Natural killer cell treated with Interleukin-12 subunit alpha and Interleukin-12 subunit beta and Interleukin-15 and Interleukin-18, amount 100 ng/mL, for 72 hours (primary cell): ENCODE data around the gene HPSE2. TPM values are rescaled to one million over a fixed set of nuclear protein-coding genes. Genes with fewer than 3 reads are reported as not detected.
"Not testable (repeated sequence)": the region's sequence is repeated elsewhere in the genome, so short reads cannot be mapped to it uniquely, and the experiment has no call there.

Experiments used
- ATAC-seq, 2 donors: fragments of 150-1000 bp; cut with Tn5 transposase in 1 of 2; sonication (Bioruptor Pico), chemical (Tn5 transposase) in 1 of 2; 2 replicates each; pipeline ENCODE4 v1.10.0; 2021
- DNase-seq: peaks from one replicate; pipeline ENCODE4 v3.0.0; 2022; ENCODE audit warnings: low spot score
- H3K27ac Mint-ChIP-seq, 2 donors: 1 replicate in 1 of 2; 2 replicates in 1 of 2; pipeline ENCODE4 v1.8.0; 2022; ENCODE audit warnings: mixed read lengths in 2 of 2, mild to moderate bottlenecking in 1 of 2, moderate library complexity in 1 of 2
- H3K27me3 Mint-ChIP-seq, 2 donors: 1 replicate in 1 of 2; 2 replicates in 1 of 2; pipeline ENCODE4 v1.8.0; 2022; ENCODE audit warnings: mixed read lengths in 2 of 2
- H3K36me3 Mint-ChIP-seq: one replicate; pipeline ENCODE4 v1.8.0; 2022; ENCODE audit warnings: mixed read lengths
- H3K4me1 Mint-ChIP-seq, 2 donors: 1 replicate in 1 of 2; 2 replicates in 1 of 2; pipeline ENCODE4 v1.8.0; 2022; ENCODE audit warnings: low read depth in 2 of 2, mixed read lengths in 2 of 2, mild to moderate bottlenecking in 1 of 2
- H3K4me3 Mint-ChIP-seq: one replicate; pipeline ENCODE4 v1.8.0; 2022; ENCODE audit warnings: mixed read lengths
- H3K9me3 Mint-ChIP-seq: 2 replicates; pipeline ENCODE4 v1.8.0; 2022; ENCODE audit warnings: mixed read lengths
- total RNA-seq, 2 donors: library from RNA; stranded (reverse); gene quantifications; one replicate each; pipeline ENCODE4 v1.2.3, GENCODE V29; 2022

HPSE2 gene
- total RNA-seq, 2 donors from 2014 or later: not detected

DNA sequence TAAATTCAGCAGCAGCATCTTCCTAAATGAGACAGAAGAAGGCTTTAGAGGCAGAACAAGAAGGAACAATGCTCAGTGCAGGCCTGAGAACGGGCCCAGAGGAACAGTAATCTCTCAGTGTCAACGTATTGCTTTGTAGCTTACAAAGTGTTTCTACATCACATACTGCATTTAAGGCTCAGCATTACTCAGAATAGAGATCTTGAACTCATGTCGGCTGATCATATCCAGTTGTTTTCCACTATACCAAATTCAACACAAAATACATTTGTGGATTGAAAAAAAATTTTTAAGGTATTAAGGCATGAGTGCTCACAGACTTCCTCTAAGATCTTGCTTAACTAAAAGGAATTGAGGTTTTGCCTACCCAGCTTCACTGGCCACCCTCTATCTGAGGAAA, 325.1 kb downstream of the HPSE2 start:
- DNase-seq (no peak), ATAC-seq (no peak)
- no peak overlapping the region for H3K4me3 Mint-ChIP-seq
- no peaks in the 10 kb centered on the region for H3K27me3 Mint-ChIP-seq
- H3K9me3 Mint-ChIP-seq: peaks cover 3% of the 10 kb centered on the region
- H3K4me1 Mint-ChIP-seq: no peaks in the 10 kb centered on the region
- no peak overlapping the region for H3K27ac Mint-ChIP-seq
- H3K36me3 Mint-ChIP-seq: no peaks in the 10 kb centered on the region

DNA sequence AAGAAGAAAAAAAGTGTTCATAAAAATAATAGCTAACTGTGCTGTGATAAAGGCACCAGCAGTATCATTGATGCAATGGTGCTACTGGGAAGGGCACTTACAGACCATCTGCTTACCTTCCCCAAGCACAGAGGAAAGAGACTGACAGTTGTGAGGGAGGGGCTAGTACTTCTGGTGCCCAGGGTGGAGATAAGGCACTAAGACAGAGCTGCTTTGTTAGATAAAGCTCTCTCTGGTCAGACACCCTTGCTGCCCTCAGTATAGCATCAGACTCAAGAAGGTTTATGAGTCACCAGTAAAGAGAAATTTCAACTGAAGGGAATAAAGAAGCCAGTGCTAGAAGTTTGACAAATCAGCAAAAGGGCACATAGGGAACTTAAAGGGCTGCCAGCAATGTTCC, 325.6 kb downstream of the HPSE2 start:
- Mint-ChIP-seq H3K4me3 (no peak overlapping the region), H3K27me3 (no peaks in the 10 kb centered on the region), H3K27ac (no peak overlapping the region), H3K9me3 (peaks cover 3% of the 10 kb centered on the region), H3K4me1 (no peaks in the 10 kb centered on the region), H3K36me3 (no peaks in the 10 kb centered on the region)
- ATAC-seq: no peak
- DNase-seq: no peak

DNA sequence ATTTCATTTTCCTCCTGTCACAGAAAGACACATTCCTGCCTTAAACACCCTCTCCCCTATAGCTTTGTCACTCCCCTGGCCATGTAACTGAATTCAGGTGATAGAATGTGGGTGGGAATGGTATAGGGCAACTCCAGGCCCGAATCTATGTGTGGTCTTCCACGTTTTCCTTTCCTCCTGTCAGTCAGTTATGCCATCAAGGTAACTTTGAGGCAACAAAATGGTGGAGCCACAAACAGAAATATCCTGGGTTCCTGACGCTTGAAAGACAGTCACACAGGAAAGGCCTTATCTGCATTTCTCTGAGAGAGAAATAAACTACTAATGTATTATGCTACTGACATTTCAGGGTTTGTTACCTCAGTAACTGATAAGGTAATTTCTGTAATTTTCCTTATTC, 326.8 kb downstream of the HPSE2 start:
- H3K36me3 Mint-ChIP-seq: no peaks in the 10 kb centered on the region
- no peak overlapping the region for H3K27ac Mint-ChIP-seq
- no peak for DNase-seq
- peaks cover 3% of the 10 kb centered on the region for H3K9me3 Mint-ChIP-seq
- H3K4me1 Mint-ChIP-seq: no peaks in the 10 kb centered on the region
- H3K4me3 Mint-ChIP-seq: no peak overlapping the region
- H3K27me3 Mint-ChIP-seq: no peaks in the 10 kb centered on the region
- ATAC-seq: no peak

DNA sequence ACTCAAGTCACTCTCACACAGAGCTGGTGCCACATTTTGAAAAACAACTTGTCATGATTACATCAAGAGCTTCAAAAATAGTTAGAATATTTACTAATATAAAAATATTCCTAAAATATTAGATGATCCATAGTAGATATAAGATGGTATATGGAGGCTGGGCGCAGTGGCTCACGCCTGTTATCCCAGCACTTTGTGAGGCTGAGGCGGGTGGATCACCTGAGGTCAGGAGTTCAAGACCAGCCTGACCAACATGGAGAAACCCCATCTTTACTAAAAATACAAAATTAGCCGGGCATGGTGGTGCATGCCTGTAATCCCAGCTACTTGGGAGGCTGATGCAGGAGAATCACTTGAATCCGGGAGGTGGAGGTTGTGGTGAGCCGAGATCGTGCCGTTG, 327.4 kb downstream of the HPSE2 start:
- not testable (repeated sequence) for H3K27me3 Mint-ChIP-seq, H3K9me3 Mint-ChIP-seq, H3K4me3 Mint-ChIP-seq, H3K36me3 Mint-ChIP-seq, DNase-seq, H3K4me1 Mint-ChIP-seq, ATAC-seq, H3K27ac Mint-ChIP-seq

DNA sequence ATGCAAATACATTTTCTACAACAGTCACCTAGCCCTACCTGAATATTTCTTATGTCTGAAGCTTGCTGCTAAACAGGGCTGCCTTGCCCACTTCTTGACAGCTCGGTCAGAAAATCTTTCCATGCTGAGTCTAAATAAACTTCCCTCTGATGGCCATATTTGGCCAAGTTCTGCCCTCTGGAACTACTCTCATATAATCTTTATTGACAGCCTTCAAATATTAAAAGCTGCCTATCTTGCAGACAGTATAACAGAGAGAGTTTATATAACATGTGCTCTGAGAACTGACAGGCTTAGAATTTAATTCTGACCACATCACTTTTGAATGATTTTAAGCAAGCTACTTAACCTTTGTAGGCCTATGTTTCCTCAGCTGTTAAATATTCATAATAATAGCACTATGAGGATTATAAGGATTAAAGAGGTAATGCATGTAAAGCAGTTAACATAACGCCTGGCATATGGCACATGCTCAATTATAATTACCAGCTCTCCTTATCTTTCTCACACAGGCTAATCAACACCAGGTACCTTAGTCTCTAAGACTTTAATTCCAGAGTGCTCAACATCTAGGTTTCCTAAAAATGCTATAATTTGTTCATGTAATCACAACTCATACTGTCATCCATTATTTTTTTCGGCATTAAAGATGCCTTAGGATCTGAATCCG, 334.1 kb downstream of the HPSE2 start:
- H3K4me1 Mint-ChIP-seq: no peaks in the 10 kb centered on the region
- no peaks in the 10 kb centered on the region for H3K36me3 Mint-ChIP-seq
- peaks cover 0 to 6% of the 10 kb centered on the region in 2 donors for H3K27me3 Mint-ChIP-seq
- no peaks in the 10 kb centered on the region for H3K9me3 Mint-ChIP-seq
- no peak overlapping the region for H3K4me3 Mint-ChIP-seq
- no peak for DNase-seq
- H3K27ac Mint-ChIP-seq: no peak overlapping the region
- ATAC-seq: no peak

DNA sequence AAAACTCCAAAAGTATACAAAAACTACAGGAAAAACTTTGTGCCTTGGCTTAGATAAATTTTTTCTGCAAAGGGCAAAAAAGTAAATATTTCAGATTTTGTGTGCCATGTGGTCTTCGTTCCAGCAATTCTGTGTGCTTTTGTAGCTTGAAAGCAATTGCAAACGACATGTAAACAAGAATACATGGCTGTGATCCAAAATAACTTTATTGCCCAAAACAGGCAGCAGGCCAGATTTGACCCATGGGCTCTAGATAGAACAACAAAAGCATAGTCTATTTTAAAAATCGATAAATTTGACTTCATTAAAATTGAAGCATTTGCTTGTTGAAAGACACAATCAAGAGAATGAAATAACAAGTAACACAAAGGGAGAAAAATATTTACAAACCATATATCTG, 336.6 kb downstream of the HPSE2 start:
- H3K27me3 Mint-ChIP-seq: peaks cover 0 to 6% of the 10 kb centered on the region in 2 donors
- no peak for DNase-seq
- peaks cover 6% of the 10 kb centered on the region for H3K9me3 Mint-ChIP-seq
- H3K36me3 Mint-ChIP-seq: no peaks in the 10 kb centered on the region
- no peaks in the 10 kb centered on the region for H3K4me1 Mint-ChIP-seq
- H3K27ac Mint-ChIP-seq: no peak overlapping the region
- no peak overlapping the region for H3K4me3 Mint-ChIP-seq
- no peak for ATAC-seq

DNA sequence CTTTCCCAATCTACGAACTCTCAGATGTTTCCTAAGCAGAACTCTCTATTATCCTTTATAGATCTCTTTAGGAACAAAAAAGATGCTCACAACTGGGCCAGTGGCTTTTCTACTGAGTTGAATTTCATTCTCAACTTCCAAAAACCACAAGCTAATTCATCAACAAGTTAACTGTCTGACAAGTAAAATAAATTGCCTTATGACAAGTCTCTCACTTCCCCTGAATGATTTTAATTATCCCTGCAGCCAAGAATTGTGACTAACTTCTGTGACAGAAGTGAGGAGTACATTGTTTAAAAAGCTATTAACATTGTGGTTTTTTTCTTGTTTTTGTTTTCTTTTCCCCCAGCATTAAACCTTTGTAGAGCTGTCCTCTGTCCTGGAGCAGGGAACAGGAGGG, 343.1 kb downstream of the HPSE2 start:
- Mint-ChIP-seq H3K4me3 (no peak overlapping the region), H3K36me3 (no peaks in the 10 kb centered on the region), H3K27me3 (no peaks in the 10 kb centered on the region), H3K27ac (no peak overlapping the region), H3K9me3 (peaks cover 6% of the 10 kb centered on the region), H3K4me1 (no peaks in the 10 kb centered on the region)
- DNase-seq (no peak), ATAC-seq (no peak)

DNA sequence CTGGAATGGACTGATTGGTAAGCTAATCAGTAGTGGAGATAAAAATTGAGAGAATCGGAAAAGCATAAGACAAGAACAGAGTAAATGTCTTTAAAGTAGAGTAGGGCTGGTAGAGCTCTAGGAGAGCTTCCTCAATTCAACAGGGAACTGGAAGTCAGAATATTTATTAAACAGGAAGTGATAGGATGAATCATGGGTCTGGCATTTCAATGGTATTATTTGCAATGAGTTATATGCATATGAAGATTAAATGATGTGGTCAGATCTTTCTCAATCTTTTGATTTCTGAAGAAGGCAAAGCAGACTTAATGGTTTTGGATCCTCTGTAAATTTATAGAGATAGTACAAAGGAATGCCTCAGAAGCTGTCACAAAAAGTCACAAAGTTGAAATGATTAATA, 349.0 kb downstream of the HPSE2 start:
- Mint-ChIP-seq H3K4me1 (no peaks in the 10 kb centered on the region), H3K27ac (no peak overlapping the region), H3K36me3 (no peaks in the 10 kb centered on the region), H3K4me3 (no peak overlapping the region), H3K9me3 (peaks cover 7% of the 10 kb centered on the region), H3K27me3 (no peaks in the 10 kb centered on the region)
- ATAC-seq (no peak), DNase-seq (no peak)

DNA sequence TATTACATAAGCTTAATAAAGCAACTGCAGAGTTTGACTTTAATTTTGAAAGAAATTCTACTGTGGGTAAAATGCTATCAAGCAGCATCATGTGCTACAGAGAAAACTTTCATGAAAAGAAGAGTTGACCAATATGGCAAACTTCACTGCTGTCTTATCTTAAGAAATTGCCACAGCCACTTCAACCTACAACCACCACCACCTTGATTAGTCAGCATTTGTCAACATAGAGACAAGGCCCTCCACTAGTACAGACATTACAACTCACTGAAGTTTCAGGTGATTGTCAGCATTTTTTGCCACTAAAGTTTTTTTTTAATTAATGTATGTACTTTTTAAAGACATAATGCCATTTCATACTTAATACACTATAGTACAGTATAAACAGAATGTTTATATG, 350.3 kb downstream of the HPSE2 start:
- ATAC-seq (no peak), DNase-seq (no peak)
- H3K27me3 Mint-ChIP-seq: no peaks in the 10 kb centered on the region
- H3K4me3 Mint-ChIP-seq: no peak overlapping the region
- no peak overlapping the region for H3K27ac Mint-ChIP-seq
- peaks cover 7% of the 10 kb centered on the region for H3K9me3 Mint-ChIP-seq
- H3K4me1 Mint-ChIP-seq: no peaks in the 10 kb centered on the region
- no peaks in the 10 kb centered on the region for H3K36me3 Mint-ChIP-seq

DNA sequence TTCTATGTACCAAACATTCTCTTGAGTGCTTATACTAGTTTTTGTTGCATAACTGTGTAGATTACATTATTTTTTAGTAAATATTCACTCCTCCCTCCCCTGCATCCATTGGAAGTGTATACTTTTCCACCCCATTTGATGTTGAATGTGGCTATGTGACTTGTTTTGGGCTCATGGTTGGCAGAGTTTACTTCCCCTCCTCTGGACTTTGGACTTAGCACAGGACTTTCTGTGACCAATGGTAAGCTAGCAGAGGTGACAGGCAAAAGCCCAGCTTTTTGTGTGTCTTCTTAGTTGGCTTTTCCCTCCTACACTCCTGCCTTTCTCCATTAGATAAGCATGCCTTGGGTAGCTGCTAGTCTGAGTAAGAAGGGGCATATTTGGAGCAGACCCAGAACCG, 353.9 kb downstream of the HPSE2 start:
- DNase-seq (no peak), ATAC-seq (no peak)
- Mint-ChIP-seq H3K4me1 (no peaks in the 10 kb centered on the region), H3K27me3 (peaks cover 0 to 8% of the 10 kb centered on the region in 2 donors), H3K27ac (no peak overlapping the region), H3K9me3 (peaks cover 10% of the 10 kb centered on the region), H3K4me3 (no peak overlapping the region), H3K36me3 (no peaks in the 10 kb centered on the region)

DNA sequence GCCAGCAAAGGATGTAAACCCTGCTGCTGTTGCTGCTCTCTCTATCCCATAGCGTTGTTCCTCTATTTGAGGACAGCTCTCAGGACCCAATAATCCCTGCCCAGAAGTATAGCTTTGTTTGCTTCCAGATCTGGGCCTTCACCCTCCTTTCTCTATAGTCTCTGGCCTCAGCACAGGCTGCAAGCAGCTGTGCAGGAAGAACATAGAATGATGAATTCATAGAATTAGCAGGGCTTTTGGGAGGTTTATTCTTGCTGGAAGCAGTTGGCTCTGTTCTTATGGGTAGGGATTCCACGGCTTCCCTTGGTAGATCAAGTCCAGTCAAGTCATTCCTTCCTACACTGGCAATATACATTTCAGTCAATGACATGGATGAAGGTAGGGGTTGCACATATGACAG, 354.7 kb downstream of the HPSE2 start:
- ATAC-seq (no peak), DNase-seq (no peak)
- Mint-ChIP-seq H3K36me3 (no peaks in the 10 kb centered on the region), H3K27me3 (peaks cover 0 to 8% of the 10 kb centered on the region in 2 donors), H3K9me3 (peaks cover 6% of the 10 kb centered on the region), H3K4me1 (no peaks in the 10 kb centered on the region), H3K27ac (no peak overlapping the region), H3K4me3 (no peak overlapping the region)

DNA sequence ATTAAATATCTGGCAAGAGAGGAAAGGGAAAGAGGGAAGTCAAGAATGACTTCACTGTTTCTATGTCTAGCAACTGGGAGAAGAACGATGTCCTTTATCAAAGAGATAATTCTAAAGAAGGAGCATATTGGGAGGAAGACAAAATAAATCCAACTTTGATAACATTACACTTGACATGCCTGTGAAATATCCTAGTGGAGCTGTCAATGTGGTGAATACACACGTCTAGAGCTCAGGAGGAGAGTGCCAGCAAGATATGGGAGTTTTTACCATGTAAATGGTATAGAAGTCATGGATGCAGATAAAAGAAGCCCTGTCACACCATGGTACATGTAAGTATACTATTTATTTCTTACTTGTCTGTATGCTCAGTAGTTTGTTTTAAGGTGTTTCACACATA, 356.7 kb downstream of the HPSE2 start:
- H3K9me3 Mint-ChIP-seq: peaks cover 6% of the 10 kb centered on the region
- DNase-seq (no peak), ATAC-seq (no peak)
- H3K4me1 Mint-ChIP-seq: no peaks in the 10 kb centered on the region
- H3K27ac Mint-ChIP-seq: no peak overlapping the region
- no peak overlapping the region for H3K4me3 Mint-ChIP-seq
- peaks cover 0 to 8% of the 10 kb centered on the region in 2 donors for H3K27me3 Mint-ChIP-seq
- H3K36me3 Mint-ChIP-seq: no peaks in the 10 kb centered on the region

DNA sequence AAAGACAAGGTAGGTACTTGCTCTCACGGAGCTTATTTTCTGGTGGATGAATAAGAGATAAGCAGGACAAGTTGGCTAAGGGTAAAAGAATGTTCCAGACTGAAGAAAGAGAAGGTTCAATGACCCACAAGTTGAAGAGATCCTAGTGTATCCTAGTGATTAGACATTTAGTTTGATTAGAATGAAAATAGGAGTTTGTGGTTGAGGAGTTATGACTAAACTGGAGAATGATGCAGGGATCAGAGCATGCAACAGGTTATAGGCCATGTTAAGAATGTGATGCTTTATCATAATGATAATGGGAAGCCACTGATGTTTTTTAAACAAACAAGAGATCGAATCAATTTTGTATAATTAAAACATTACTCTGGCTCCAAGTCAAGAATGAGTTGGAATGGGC, 357.2 kb downstream of the HPSE2 start:
- DNase-seq (no peak), ATAC-seq (no peak)
- Mint-ChIP-seq H3K9me3 (peaks cover 6% of the 10 kb centered on the region), H3K36me3 (no peaks in the 10 kb centered on the region), H3K4me3 (no peak overlapping the region), H3K4me1 (no peaks in the 10 kb centered on the region), H3K27me3 (peaks cover 0 to 8% of the 10 kb centered on the region in 2 donors), H3K27ac (no peak overlapping the region)

DNA sequence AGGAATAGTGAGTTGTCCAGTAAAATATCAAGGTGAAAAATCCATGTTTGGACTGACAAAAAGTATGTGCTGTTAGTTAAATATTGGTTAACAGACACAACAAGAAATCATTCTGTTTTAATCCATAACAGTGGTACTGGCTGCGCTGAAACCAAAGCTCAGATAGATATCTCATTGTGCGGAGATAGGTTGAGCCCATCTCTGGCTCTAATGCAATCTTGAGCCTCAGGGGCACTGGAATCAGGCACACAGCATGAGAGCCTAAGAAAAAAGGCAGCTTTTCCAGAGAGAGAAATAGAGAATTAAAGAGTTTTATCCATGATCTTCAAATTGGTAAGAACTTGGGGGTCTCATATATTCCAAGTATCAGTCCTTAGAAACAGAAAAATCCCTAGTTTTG, 373.7 kb downstream of the HPSE2 start:
- Mint-ChIP-seq H3K9me3 (peaks cover 3% of the 10 kb centered on the region), H3K36me3 (no peaks in the 10 kb centered on the region), H3K27ac (no peak overlapping the region), H3K4me1 (no peaks in the 10 kb centered on the region), H3K27me3 (no peaks in the 10 kb centered on the region), H3K4me3 (no peak overlapping the region)
- no peak for DNase-seq
- ATAC-seq: no peak

DNA sequence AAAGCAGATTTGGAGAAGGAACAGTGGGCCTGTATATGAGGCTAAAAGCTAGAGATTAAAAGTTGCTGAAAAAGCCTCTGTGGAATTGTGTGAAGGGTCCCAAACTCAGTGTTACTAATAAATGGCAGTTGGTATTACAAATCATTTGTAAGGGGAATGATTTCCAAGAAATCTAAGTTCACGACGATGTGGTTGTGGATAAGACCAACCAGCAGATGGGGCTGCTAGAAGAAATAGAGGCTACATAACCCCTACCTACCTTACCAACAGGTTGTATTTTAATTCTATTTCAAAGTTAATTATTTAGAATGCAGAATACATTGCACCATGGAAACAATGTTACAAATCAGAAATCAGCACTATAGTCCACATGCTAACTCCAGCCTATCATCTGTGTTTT, 377.1 kb downstream of the HPSE2 start:
- Mint-ChIP-seq H3K9me3 (peaks cover under 1% of the 10 kb centered on the region), H3K27me3 (no peaks in the 10 kb centered on the region), H3K36me3 (no peaks in the 10 kb centered on the region), H3K27ac (no peak overlapping the region), H3K4me1 (no peaks in the 10 kb centered on the region), H3K4me3 (no peak overlapping the region)
- no peak for DNase-seq
- no peak for ATAC-seq
